SIG-M5 treated with dmso at 0.1 percent for 504 hours (cell line): ENCODE measurements around the gene PTPRA.

Experiments
- DNase-seq: peaks from one replicate; lab custom pipeline; 2025; ENCODE audit not compliant: unreplicated experiment; lab: John Stamatoyannopoulos, UW

Gene PTPRA

GRCh38 chr20:2921506-2921905, 48.2 kb downstream of the PTPRA start:
- no peak for DNase-seq

GRCh38 chr20:2922957-2923356, 49.7 kb downstream of the PTPRA start:
- no peak for DNase-seq

- DNase-seq = no peak
These were observed 57.3 kb downstream of the PTPRA start for GRCh38 chr20:2930538-2930937.

GRCh38 chr20:2932498-2932897, 59.2 kb downstream of the PTPRA start:
- no peak for DNase-seq

- no peak for DNase-seq
These were observed 64.6 kb downstream of the PTPRA start for GRCh38 chr20:2937902-2938301.

- no peak for DNase-seq
These were observed 69.2 kb downstream of the PTPRA start for GRCh38 chr20:2942439-2942838.

GRCh38 chr20:2946988-2947961, 74.0 kb downstream of the PTPRA start:
- peak; percentile 86 for DNase-seq

- no peak for DNase-seq
These were observed 75.7 kb downstream of the PTPRA start for GRCh38 chr20:2948968-2949367.

GRCh38 chr20:2952766-2953165, 79.5 kb downstream of the PTPRA start:
- DNase-seq = no peak

GRCh38 chr20:2955257-2955970, 82.1 kb downstream of the PTPRA start:
- DNase-seq = no peak

- no peak for DNase-seq
These were observed 83.2 kb downstream of the PTPRA start for GRCh38 chr20:2956480-2956879.

- DNase-seq = no peak
These were observed 94.6 kb downstream of the PTPRA start for GRCh38 chr20:2967841-2968240.

- no peak for DNase-seq
These were observed 98.8 kb downstream of the PTPRA start for GRCh38 chr20:2972126-2972525.

- no peak for DNase-seq
These were observed 100.3 kb downstream of the PTPRA start for GRCh38 chr20:2973574-2973973.

GRCh38 chr20:2978519-2978918, 105.2 kb downstream of the PTPRA start:
- no peak for DNase-seq

GRCh38 chr20:2981646-2982045, 108.4 kb downstream of the PTPRA start:
- DNase-seq = no peak

GRCh38 chr20:2983508-2983907, 110.2 kb downstream of the PTPRA start:
- DNase-seq = no peak

- DNase-seq = no peak
These were observed 110.8 kb downstream of the PTPRA start for GRCh38 chr20:2984028-2984501.

GRCh38 chr20:2984956-2985661, 111.8 kb downstream of the PTPRA start:
- no peak for DNase-seq

- DNase-seq = peak; percentile 82
These were observed 113.2 kb downstream of the PTPRA start for GRCh38 chr20:2986466-2986865.

GRCh38 chr20:2987861-2988260, 114.6 kb downstream of the PTPRA start:
- no peak for DNase-seq
